GM12872 (cell line): ENCODE measurements around the gene GDPD1.

Experiments used
- TF ChIP-seq, protein P1 (sequence below): IDR thresholded peaks from 3 replicates; pipeline ENCODE4 v1.5.1; 2011; ENCODE audit warnings: low read depth, mild to moderate bottlenecking, low read length, moderate library complexity; ENCODE audit not compliant: insufficient read depth

GDPD1 gene

DNA sequence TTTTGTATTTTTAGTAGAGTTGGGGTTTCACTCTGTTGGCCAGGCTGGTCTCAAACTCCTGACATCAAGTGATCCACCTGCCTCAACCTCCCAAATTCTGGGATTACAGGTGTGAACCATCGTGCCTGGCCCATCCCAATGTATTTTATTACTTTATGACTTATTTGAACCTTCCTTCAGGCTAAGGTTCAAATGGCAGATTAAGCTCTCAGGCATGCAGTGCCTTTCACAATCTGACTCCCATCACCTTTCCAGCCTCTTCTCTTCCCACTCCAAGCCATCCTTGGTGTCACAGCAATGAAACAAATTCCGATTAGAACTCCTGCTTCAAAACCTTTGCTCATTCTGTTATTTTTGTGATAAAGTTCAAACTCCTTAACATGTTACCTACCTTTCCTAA lies 84.5 kb downstream of the GDPD1 start:
- TF ChIP-seq, protein P1, sequence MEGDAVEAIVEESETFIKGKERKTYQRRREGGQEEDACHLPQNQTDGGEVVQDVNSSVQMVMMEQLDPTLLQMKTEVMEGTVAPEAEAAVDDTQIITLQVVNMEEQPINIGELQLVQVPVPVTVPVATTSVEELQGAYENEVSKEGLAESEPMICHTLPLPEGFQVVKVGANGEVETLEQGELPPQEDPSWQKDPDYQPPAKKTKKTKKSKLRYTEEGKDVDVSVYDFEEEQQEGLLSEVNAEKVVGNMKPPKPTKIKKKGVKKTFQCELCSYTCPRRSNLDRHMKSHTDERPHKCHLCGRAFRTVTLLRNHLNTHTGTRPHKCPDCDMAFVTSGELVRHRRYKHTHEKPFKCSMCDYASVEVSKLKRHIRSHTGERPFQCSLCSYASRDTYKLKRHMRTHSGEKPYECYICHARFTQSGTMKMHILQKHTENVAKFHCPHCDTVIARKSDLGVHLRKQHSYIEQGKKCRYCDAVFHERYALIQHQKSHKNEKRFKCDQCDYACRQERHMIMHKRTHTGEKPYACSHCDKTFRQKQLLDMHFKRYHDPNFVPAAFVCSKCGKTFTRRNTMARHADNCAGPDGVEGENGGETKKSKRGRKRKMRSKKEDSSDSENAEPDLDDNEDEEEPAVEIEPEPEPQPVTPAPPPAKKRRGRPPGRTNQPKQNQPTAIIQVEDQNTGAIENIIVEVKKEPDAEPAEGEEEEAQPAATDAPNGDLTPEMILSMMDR: no peak

DNA sequence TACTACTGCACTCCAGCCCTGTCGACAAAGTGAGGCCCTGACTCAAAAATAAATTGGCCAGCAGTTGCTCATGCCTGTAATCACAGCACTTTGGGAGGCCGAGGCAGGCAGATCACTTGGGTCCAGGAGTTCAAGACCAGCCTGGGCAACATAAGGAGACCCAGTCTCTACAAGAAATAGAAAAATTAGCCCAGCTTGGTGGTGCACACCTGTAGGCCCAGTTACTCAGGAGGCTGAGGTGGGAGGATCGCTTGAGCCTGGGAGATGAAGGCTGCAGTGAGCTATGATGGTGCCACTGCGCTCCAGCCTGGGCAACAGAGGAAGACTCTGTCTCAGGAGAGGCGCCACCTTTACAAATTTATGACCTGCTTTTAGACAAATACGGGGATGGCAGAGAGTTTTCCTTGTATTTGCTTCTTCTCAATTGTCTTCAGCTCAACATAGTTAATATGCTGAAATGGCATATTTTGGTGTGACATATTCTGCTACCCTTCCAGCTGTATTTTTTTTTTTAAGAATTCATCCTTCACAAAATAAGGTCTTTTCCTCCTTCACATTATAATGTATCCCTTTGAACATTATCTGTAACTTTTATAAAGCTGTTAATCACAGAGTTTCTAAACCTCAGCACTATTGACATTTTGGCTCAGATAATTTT lies 90.1 kb downstream of the GDPD1 start:
- TF ChIP-seq, protein P1: no peak

DNA sequence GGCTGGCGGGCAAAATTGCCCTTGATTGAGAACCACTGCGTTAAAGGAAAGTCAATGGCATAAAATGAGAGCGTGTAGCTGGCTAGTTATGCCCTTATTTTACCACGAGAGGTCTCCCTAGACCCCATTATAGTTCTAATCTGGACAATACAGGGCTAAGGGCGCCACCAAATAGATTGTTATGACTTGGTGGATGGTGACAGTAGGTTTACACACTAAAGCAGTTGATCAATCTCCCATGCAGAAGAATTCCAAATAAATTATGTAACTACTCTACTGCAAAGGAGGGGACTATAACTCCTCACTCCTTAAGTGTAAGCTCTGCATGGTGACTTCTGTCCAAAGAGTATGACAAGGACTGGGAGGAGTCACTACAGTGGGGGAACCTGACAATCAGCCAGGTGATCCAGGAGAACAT lies 90.7 kb downstream of the GDPD1 start:
- TF ChIP-seq, protein P1: peak; percentile 79

DNA sequence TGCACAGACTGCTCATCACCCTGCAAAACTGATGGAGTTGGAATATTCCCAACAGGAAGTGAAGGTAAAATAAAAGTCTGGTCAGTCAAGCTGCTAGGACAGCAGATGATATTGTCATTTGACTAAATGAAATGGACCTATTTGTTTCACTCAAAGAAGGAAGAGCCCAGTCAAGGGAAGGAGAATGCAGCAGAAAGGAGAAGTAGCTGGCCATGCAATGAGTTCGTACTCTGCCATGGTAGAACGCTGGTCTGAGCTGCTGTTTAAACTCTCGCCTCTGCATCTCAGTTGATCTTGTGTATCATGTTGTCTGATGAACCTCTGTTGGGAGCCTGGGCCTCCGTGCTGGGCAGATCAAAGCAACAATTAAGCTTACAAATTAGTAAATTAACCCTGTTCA lies 95.6 kb downstream of the GDPD1 start:
- TF ChIP-seq, protein P1: no peak
